K562 (cell line): ENCODE data around the gene PTH1R. TPM values are rescaled to one million over a fixed set of nuclear protein-coding genes. Genes with fewer than 3 reads are reported as not detected.

Experiments used
- ATAC-seq: fragments of 200-7000 bp; cut with Tn5 transposase; 3 replicates; pipeline ENCODE4 v1.9.1; 2020; ENCODE audit warnings: moderate library complexity
- BruUV-seq: library from RNA; stranded (reverse); fragments of 400-500 nt; replicated peaks from 2 replicates; lab custom pipeline; 2021; lab: Mats Ljungman, UMichigan
- CTCF ChIA-PET: fragments of 300-600 bp; formaldehyde crosslinking; extraction: SDS; loops from one replicate; lab custom pipeline; 2021; ENCODE audit warnings: low intra/inter-chr PET ratio; lab: Yijun Ruan, JAX
- POLR2A ChIA-PET: fragments of 300-600, 350-650 bp; sonication (Branson Sonifier 250); formaldehyde crosslinking; extraction: SDS; loops from one replicate; lab custom pipeline; 2021; ENCODE audit warnings: antibody characterized with exemption, inconsistent platforms; lab: Yijun Ruan, JAX
- DNase-seq, 4 experiments: peaks; one replicate each; pipeline versions ENCODE4 v3.0.0 to v3.0.0-alpha.2; 2011 to 2018; ENCODE audit warnings: low spot score in 3 of 4, mixed read lengths in 3 of 4; ENCODE audit errors: extremely low read depth in 1 of 4
- FAIRE-seq: peaks from 2 replicates; lab custom pipeline; 2011; peaks lifted over from hg19 to GRCh38; lab: Jason Lieb, UNC
- H2AFZ ChIP-seq: 2 replicates; pipeline ENCODE4 v1.6.0; 2011; ENCODE audit warnings: low read depth, low read length, control low read depth, inconsistent platforms
- H3K27ac ChIP-seq: fragments of 200-600 bp; 3 replicates; pipeline ENCODE4 v1.8.0; 2011; ENCODE audit warnings: low read depth, mild to moderate bottlenecking, control low read depth, inconsistent platforms, low read length, moderate library complexity, mixed read lengths; ENCODE audit errors: extremely low read depth
- H3K27me3 ChIP-seq, 2 experiments: fragments of 300-600 bp in 1 of 2; 2 replicates in 1 of 2; 3 replicates in 1 of 2; pipeline versions ENCODE4 v1.6.0 to v1.8.0; 2011; ENCODE audit warnings: inconsistent platforms in 2 of 2, low read length in 2 of 2, mild to moderate bottlenecking in 1 of 2, mixed read lengths in 1 of 2, moderate library complexity in 1 of 2; ENCODE audit not compliant: control insufficient read depth in 2 of 2, insufficient read depth in 2 of 2
- H3K36me3 ChIP-seq: fragments of 300-600 bp; 3 replicates; pipeline ENCODE4 v1.8.0; 2011; ENCODE audit warnings: mild to moderate bottlenecking, low read length, inconsistent platforms; ENCODE audit not compliant: control insufficient read depth, insufficient read depth
- H3K4me1 ChIP-seq, 2 experiments: fragments of 200-600 bp in 1 of 2; replicated peaks in 1 of 2; 2 replicates in 1 of 2; 3 replicates in 1 of 2; pipeline versions ENCODE4 v1.5.1 to v1.8.0; 2011; ENCODE audit warnings: inconsistent platforms in 2 of 2, low read length in 2 of 2, mild to moderate bottlenecking in 1 of 2, mixed read lengths in 1 of 2, moderate library complexity in 1 of 2; ENCODE audit not compliant: control insufficient read depth in 2 of 2, insufficient read depth in 2 of 2
- H3K4me2 ChIP-seq: 2 replicates; pipeline ENCODE4 v1.6.1; 2011; ENCODE audit warnings: low read length, control low read depth, inconsistent platforms, mixed read lengths; ENCODE audit not compliant: insufficient read depth
- H3K4me3 ChIP-seq: fragments of 200-600 bp; sonication (generic), shearing (Covaris generic); 2 replicates; pipeline ENCODE4 v1.5.1; 2016; ENCODE audit warnings: control low read depth, inconsistent platforms
- H3K79me2 ChIP-seq: fragments of 200-600 bp; 3 replicates; pipeline ENCODE4 v1.8.0; 2011; ENCODE audit warnings: low read length, inconsistent platforms; ENCODE audit not compliant: control insufficient read depth, insufficient read depth
- H3K9ac ChIP-seq, 2 experiments: 2 replicates each; pipeline versions ENCODE4 v1.6.0 to v1.6.1; 2011; ENCODE audit warnings: low read depth in 2 of 2, low read length in 2 of 2, control low read depth in 1 of 2, inconsistent platforms in 1 of 2, mild to moderate bottlenecking in 1 of 2, mixed read lengths in 1 of 2; ENCODE audit not compliant: insufficient read depth in 1 of 2
- H3K9me1 ChIP-seq: one replicate; pipeline ENCODE4 v1.6.0; 2011; ENCODE audit warnings: inconsistent platforms, mild to moderate bottlenecking, low read length, moderate library complexity; ENCODE audit not compliant: control insufficient read depth, insufficient read depth
- H3K9me3 ChIP-seq: replicated peaks from 2 replicates; pipeline ENCODE4 v1.5.1; 2011; ENCODE audit warnings: low read depth, low read length, inconsistent platforms; ENCODE audit not compliant: control insufficient read depth, insufficient read depth
- H4K20me1 ChIP-seq: replicated peaks from 2 replicates; pipeline ENCODE4 v1.6.1; 2011; ENCODE audit warnings: low read length, inconsistent platforms, mixed read lengths; ENCODE audit not compliant: control insufficient read depth, insufficient read depth
- CREB1 ChIP-seq, 2 experiments: sonication (generic) in 1 of 2; formaldehyde crosslinking in 1 of 2; IDR thresholded peaks; 2 replicates each; pipeline versions ENCODE4 v1.6.1 to v1.8.0; 2012 to 2022; ENCODE audit warnings: inconsistent platforms in 1 of 2, mild to moderate bottlenecking in 1 of 2, missing genetic modification reagents in 1 of 2, moderate library complexity in 1 of 2
- FIP1L1 ChIP-seq: fragments of 200-400 bp; formaldehyde crosslinking; IDR thresholded peaks from 2 replicates; pipeline ENCODE4 v1.6.1; 2018; ENCODE audit warnings: mild to moderate bottlenecking, low read depth, low read length; ENCODE audit not compliant: poor library complexity, severe bottlenecking
- JUND ChIP-seq, 2 experiments: IDR thresholded peaks; 2 replicates in 1 of 2; 3 replicates in 1 of 2; pipeline ENCODE4 v1.6.1; 2011; ENCODE audit warnings: borderline replicate concordance in 2 of 2, low read depth in 2 of 2, low read length in 2 of 2, improper control_type of control experiment in 1 of 2, missing biosample characterization in 1 of 2, missing genetic modification characterization in 1 of 2, missing genetic modification reagents in 1 of 2
- MBD2 ChIP-seq: sonication (generic); IDR thresholded peaks from 2 replicates; pipeline ENCODE4 v1.6.1; 2016; ENCODE audit warnings: low read depth, borderline replicate concordance
- MEIS2 ChIP-seq: fragments of 450-650 bp; IDR thresholded peaks from 2 replicates; pipeline ENCODE4 v1.6.1; 2014; ENCODE audit warnings: mild to moderate bottlenecking; ENCODE audit not compliant: partially characterized antibody
- MTA3 ChIP-seq: fragments of 450-650 bp; formaldehyde crosslinking; IDR thresholded peaks from 2 replicates; pipeline ENCODE4 v1.6.1; 2017; ENCODE audit warnings: mild to moderate bottlenecking, borderline replicate concordance
- NFIC ChIP-seq: fragments of 450-650 bp; IDR thresholded peaks from 2 replicates; pipeline ENCODE4 v1.6.1; 2017; ENCODE audit warnings: mild to moderate bottlenecking, inconsistent platforms
- TEAD2 ChIP-seq: fragments of 450-650 bp; IDR thresholded peaks from 2 replicates; pipeline ENCODE4 v1.6.1; 2016; ENCODE audit warnings: missing genetic modification characterization, control low read depth, missing compliant biosample characterization
- U2AF2 ChIP-seq: fragments of 200-400 bp; formaldehyde crosslinking; optimal IDR thresholded peaks from 2 replicates; pipeline ENCODE3; 2017; ENCODE audit warnings: low read depth, mild to moderate bottlenecking, low read length
- VEZF1 ChIP-seq: fragments of 200-800 bp; sonication (Bioruptor generic); IDR thresholded peaks from 2 replicates; pipeline ENCODE4 v1.6.1; 2017; ENCODE audit warnings: missing genetic modification characterization, missing compliant biosample characterization
- XRCC5 ChIP-seq: fragments of 200-400 bp; formaldehyde crosslinking; IDR thresholded peaks from 2 replicates; pipeline ENCODE4 v1.6.1; 2017; ENCODE audit warnings: low read depth, mild to moderate bottlenecking, low read length
- ZNF175 ChIP-seq: fragments of 200-800 bp; sonication (Bioruptor generic); IDR thresholded peaks from 2 replicates; pipeline ENCODE4 v1.6.1; 2016; ENCODE audit warnings: low read depth, mild to moderate bottlenecking, missing genetic modification characterization, missing compliant biosample characterization
- ZNF384 ChIP-seq: IDR thresholded peaks from 2 replicates; pipeline ENCODE4 v1.6.1; 2012; ENCODE audit warnings: low read depth, low read length, improper control_type of control experiment
- ZNF395 ChIP-seq: fragments of 200-800 bp; sonication (Bioruptor generic); IDR thresholded peaks from 2 replicates; pipeline ENCODE4 v1.6.1; 2017; ENCODE audit warnings: missing genetic modification characterization, missing compliant biosample characterization
- ZSCAN29 ChIP-seq: fragments of 450-650 bp; IDR thresholded peaks from 2 replicates; pipeline ENCODE4 v1.6.1; 2017
- whole genome bisulfite sequencing: fragments of 100-300 bp; shearing (Covaris generic); methylation state at CpG from one replicate; pipeline ENCODE4 v1.1.6; 2016; ENCODE audit warnings: low coverage, mixed read lengths; ENCODE audit not compliant: insufficient coverage; ENCODE audit errors: missing lambda C conversion rate; 5-methylcytosine and 5-hydroxymethylcytosine counted together
- in situ Hi-C: fragments of 300-500 bp; cut with MboI; formaldehyde crosslinking; loops from 4 replicates; pipeline ENCODE4 v1.15.0; 2018; ENCODE audit warnings: inconsistent platforms, mixed read lengths
- intact Hi-C: fragments of 100-400 bp; cut with micrococcal nuclease; formaldehyde crosslinking; loops from 2 replicates; pipeline ENCODE4 v1.14.2; 2022
- polyA plus RNA-seq, 8 experiments: library from polyadenylated mRNA; depleted of rRNA in 4 of 8; stranded (reverse) in 5 of 8; unstranded in 3 of 8; fragments of >200 nt; fragmentation: Nextera tagmentation in 2 of 8; fragmentation: Illumina TruSeq in 1 of 8; extraction: Ambion mirVana in 2 of 8; extraction: Trizol in 1 of 8; gene quantifications; 2 replicates each; pipeline versions ENCODE4 v1.2.1 to v1.2.3, GENCODE V29; 2011 to 2014; ENCODE audit warnings: inconsistent platforms in 1 of 8, missing spikeins in 1 of 8
- total RNA-seq, 7 experiments: library from RNA; depleted of rRNA in 6 of 7; stranded (reverse); fragments of >200 nt in 6 of 7; fragmentation: Illumina TruSeq in 2 of 7; extraction: Trizol in 2 of 7; gene quantifications; 2 replicates each; pipeline versions ENCODE4 v1.2.1 to v1.2.3, GENCODE V29; 2011 to 2021; ENCODE audit warnings: low replicate concordance in 1 of 7
- TF ChIP-seq, protein P1 (sequence below), 2 experiments: fragments of 450-650 bp; conservative IDR thresholded peaks; 2 replicates each; pipeline ENCODE4 v1.6.1; 2017; ENCODE audit warnings: mild to moderate bottlenecking in 2 of 2, moderate library complexity in 2 of 2

Gene PTH1R
- total and polyA plus RNA-seq, 9 of the 15 experiments (the other 6 are each of a cell fraction or from before 2014, with no cell fraction given): not detected

DNA sequence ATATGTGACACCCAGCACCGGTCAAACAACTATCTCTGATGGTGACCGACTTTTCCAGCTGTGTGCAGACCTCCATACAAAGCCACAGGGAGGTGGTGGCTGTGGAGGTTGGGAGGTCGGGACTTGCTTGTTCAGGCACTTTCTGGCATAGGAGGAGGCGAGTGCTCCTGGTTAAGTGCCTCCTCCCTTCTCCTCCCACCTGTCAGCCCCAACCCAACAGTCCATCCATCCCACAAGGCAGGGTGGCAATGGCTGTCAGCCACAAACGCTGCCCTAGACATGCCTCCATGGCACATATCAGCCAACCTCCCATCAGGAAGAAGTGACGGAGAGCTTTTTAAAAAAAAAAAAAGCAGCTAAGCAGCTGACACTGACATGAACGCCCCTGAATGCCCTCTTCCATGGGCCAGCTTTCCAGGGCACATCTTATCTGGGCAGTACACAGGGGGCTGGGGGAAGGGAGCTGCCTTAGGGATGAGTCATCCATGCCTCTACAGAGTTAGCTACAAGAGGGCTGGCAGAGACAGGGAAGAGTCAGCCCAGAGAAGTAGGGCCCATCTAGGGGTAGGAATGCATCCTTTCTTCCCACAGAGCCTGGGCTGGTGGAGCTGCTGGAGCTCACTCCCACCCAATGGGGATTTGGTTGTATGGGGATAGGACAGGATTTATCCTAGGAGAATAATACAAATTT, 57.8 kb downstream of the PTH1R start:
- H2AFZ ChIP-seq: no peak overlapping the region
- DNase-seq: peak; percentile 84 to 88 (median 86)
- H3K4me3 ChIP-seq: no peak overlapping the region
- peak; percentile 89 for FAIRE-seq
- H3K36me3 ChIP-seq: peaks cover 81% of the 10 kb centered on the region
- H3K9me1 ChIP-seq: peaks cover 12% of the 10 kb centered on the region
- H3K9ac ChIP-seq: peak overlapping the region in 1 of 2 experiments; percentile 9; a peak in 2 of 4 replicates
- BruUV-seq: no TSS peak
- H3K4me2 ChIP-seq: no peak overlapping the region; the same call in 1 of the 2 replicates
- POLR2A ChIA-PET: interaction anchor here (0.6 to 1.9 kb wide), 14 partner anchors 9 to 379 kb away, joined by 3 to 14 read pairs (median 4); partner anchors contain the start of genes CCDC12 and NBEAL2
- peak; percentile 81 for ATAC-seq
- peak overlapping the region; percentile 42; the same call in 2 of the 3 replicates for H3K27ac ChIP-seq
- H3K9me3 ChIP-seq: no peaks in the 10 kb centered on the region
- H3K27me3 ChIP-seq: no peaks in the 10 kb centered on the region
- intact Hi-C loops (no loop called here), in situ Hi-C loops (no loop called here)
- peaks cover 39 to 40% of the 10 kb centered on the region in 2 experiments for H3K4me1 ChIP-seq
- H4K20me1 ChIP-seq: peaks cover 43% of the 10 kb centered on the region
- CTCF ChIA-PET: no interaction called here
- 33% methylated on average over 7 of the region's 7 CpGs for WGBS
- peaks cover 96% of the 10 kb centered on the region for H3K79me2 ChIP-seq
- TF ChIP-seq CREB1 (IDR thresholded peaks at IDR 0.05) (0 out of 2 replicates have a peak, but pooled peaks have one; percentile 30), CREB1 (CRISPR knock-in tag; IDR thresholded peaks at IDR 0.05) (0 out of 2 replicates have a peak, but pooled peaks have one; percentile 21), ZSCAN29 (no peak), MTA3 (peak; percentile 86), VEZF1 (peak; percentile 67), MEIS2 (peak; percentile 16), ZNF384 (peak; percentile 88), XRCC5 (no peak), U2AF2 (no peak), TEAD2 (tag) (peak; percentile 94), NFIC (peak; percentile 0; the same call in 1 of the 2 replicates), JUND (IDR thresholded peaks at IDR 0.05; ENCODE audit: borderline replicate concordance, low read depth, low read length) (peak; percentile 99), JUND (tag; IDR thresholded peaks at IDR 0.05; ENCODE audit: borderline replicate concordance, low read depth, low read length) (peak; percentile 99), MBD2 (peak; percentile 26; the same call in 1 of the 2 replicates), ZNF395 (CRISPR knock-in tag) (0 out of 2 replicates have a peak, but pooled peaks have one; percentile 59), ZNF175 (0 out of 2 replicates have a peak, but pooled peaks have one; percentile 22), FIP1L1 (no peak)
- TF ChIP-seq, protein P1, sequence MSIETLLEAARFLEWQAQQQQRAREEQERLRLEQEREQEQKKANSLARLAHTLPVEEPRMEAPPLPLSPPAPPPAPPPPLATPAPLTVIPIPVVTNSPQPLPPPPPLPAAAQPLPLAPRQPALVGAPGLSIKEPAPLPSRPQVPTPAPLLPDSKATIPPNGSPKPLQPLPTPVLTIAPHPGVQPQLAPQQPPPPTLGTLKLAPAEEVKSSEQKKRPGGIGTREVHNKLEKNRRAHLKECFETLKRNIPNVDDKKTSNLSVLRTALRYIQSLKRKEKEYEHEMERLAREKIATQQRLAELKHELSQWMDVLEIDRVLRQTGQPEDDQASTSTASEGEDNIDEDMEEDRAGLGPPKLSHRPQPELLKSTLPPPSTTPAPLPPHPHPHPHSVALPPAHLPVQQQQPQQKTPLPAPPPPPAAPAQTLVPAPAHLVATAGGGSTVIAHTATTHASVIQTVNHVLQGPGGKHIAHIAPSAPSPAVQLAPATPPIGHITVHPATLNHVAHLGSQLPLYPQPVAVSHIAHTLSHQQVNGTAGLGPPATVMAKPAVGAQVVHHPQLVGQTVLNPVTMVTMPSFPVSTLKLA (conservative IDR thresholded peaks at IDR 0.05): no peak; a peak in 1 of 4 replicates
